ENCODE results near the gene NPHS1.
"Not testable (repeated sequence)": the region's sequence is repeated elsewhere in the genome, so short reads cannot be mapped to it uniquely, and the experiment has no call there.

Gene NPHS1

GRCh38 chr19:35796645-35797542, 55.4 kb downstream of the NPHS1 start:
- Histone ChIP-seq H3F3A (ENCODE audit: insufficient read depth, low read length) (no peaks in the 10 kb centered on the region), H4K20me1 (ENCODE audit: insufficient read depth, low read length) (no peaks in the 10 kb centered on the region), H2AFZ (ENCODE audit: low read length) (no peak overlapping the region), H3K9me3 (ENCODE audit: low read length) (no peaks in the 10 kb centered on the region), H3K4me2 (ENCODE audit: low read length) (no peak overlapping the region), H3K4me3 (ENCODE audit: low read depth, low read length, poor library complexity, severe bottlenecking) (no peak overlapping the region), H3K36me3 (ENCODE audit: insufficient read depth, low read length) (no peaks in the 10 kb centered on the region), H3K4me1 (ENCODE audit: insufficient read depth, low read length, severe bottlenecking) (no peaks in the 10 kb centered on the region), H3K27ac (ENCODE audit: low read depth, low read length, poor library complexity, severe bottlenecking) (no peak overlapping the region), H3K9me2 (ENCODE audit: low read depth, low read length) (no peaks in the 10 kb centered on the region), H3K27me3 (ENCODE audit: insufficient read depth, low read length) (0 out of 2 replicates have a peak, but pooled peaks cover 5% of the 10 kb centered on the region), H3K79me2 (ENCODE audit: insufficient read depth, low read length) (no peaks in the 10 kb centered on the region), H3K9ac (ENCODE audit: low read length) (no peak overlapping the region)
- TF ChIP-seq EZH2 (IDR thresholded peaks at IDR 0.05; ENCODE audit: borderline replicate concordance, low read length) (no peak), CTCF (IDR thresholded peaks at IDR 0.05; ENCODE audit: low read length) (no peak)

- H3K9me3 ChIP-seq (ENCODE audit: low read length); H3K27me3 ChIP-seq (ENCODE audit: insufficient read depth, low read length); H3K4me3 ChIP-seq (ENCODE audit: low read depth, low read length, poor library complexity, severe bottlenecking); H3K4me2 ChIP-seq (ENCODE audit: low read length); H3K36me3 ChIP-seq (ENCODE audit: insufficient read depth, low read length); H2AFZ ChIP-seq (ENCODE audit: low read length); H3F3A ChIP-seq (ENCODE audit: insufficient read depth, low read length); H3K27ac ChIP-seq (ENCODE audit: low read depth, low read length, poor library complexity, severe bottlenecking); H3K9me2 ChIP-seq (ENCODE audit: low read depth, low read length); H3K4me1 ChIP-seq (ENCODE audit: insufficient read depth, low read length, severe bottlenecking); H3K9ac ChIP-seq (ENCODE audit: low read length); H4K20me1 ChIP-seq (ENCODE audit: insufficient read depth, low read length); H3K79me2 ChIP-seq (ENCODE audit: insufficient read depth, low read length): not testable (repeated sequence)
Observed at GRCh38 chr19:35795564-35795963, 56.7 kb downstream of the NPHS1 start.

- Histone ChIP-seq H2AFZ (ENCODE audit: low read length) (no peak overlapping the region), H4K20me1 (ENCODE audit: insufficient read depth, low read length) (no peaks in the 10 kb centered on the region), H3K27ac (ENCODE audit: low read depth, low read length, poor library complexity, severe bottlenecking) (no peak overlapping the region), H3K9me3 (ENCODE audit: low read length) (no peaks in the 10 kb centered on the region), H3F3A (ENCODE audit: insufficient read depth, low read length) (no peaks in the 10 kb centered on the region; the same call in 1 of the 2 replicates), H3K27me3 (ENCODE audit: insufficient read depth, low read length) (no peaks in the 10 kb centered on the region), H3K4me1 (ENCODE audit: insufficient read depth, low read length, severe bottlenecking) (no peaks in the 10 kb centered on the region), H3K79me2 (ENCODE audit: insufficient read depth, low read length) (no peaks in the 10 kb centered on the region), H3K9ac (ENCODE audit: low read length) (no peak overlapping the region), H3K9me2 (ENCODE audit: low read depth, low read length) (no peaks in the 10 kb centered on the region), H3K4me2 (ENCODE audit: low read length) (no peak overlapping the region), H3K4me3 (ENCODE audit: low read depth, low read length, poor library complexity, severe bottlenecking) (no peak overlapping the region), H3K36me3 (ENCODE audit: insufficient read depth, low read length) (no peaks in the 10 kb centered on the region)
- TF ChIP-seq CTCF (IDR thresholded peaks at IDR 0.05; ENCODE audit: low read length) (no peak), EZH2 (IDR thresholded peaks at IDR 0.05; ENCODE audit: borderline replicate concordance, low read length) (no peak)
Observed at GRCh38 chr19:35793381-35794165, 58.7 kb downstream of the NPHS1 start.
